NCI-H345 treated with DMSO at 0.1 percent for 48 hours (cell line): Measurements from ENCODE around the gene SDF4.
"Not testable (repeated sequence)": the region's sequence is repeated elsewhere in the genome, so short reads cannot be mapped to it uniquely, and the experiment has no call there.

ENCODE experiments used
- DNase-seq: peaks from one replicate; lab custom pipeline; 2025; ENCODE audit not compliant: unreplicated experiment; lab: John Stamatoyannopoulos, UW

SDF4 gene

DNA sequence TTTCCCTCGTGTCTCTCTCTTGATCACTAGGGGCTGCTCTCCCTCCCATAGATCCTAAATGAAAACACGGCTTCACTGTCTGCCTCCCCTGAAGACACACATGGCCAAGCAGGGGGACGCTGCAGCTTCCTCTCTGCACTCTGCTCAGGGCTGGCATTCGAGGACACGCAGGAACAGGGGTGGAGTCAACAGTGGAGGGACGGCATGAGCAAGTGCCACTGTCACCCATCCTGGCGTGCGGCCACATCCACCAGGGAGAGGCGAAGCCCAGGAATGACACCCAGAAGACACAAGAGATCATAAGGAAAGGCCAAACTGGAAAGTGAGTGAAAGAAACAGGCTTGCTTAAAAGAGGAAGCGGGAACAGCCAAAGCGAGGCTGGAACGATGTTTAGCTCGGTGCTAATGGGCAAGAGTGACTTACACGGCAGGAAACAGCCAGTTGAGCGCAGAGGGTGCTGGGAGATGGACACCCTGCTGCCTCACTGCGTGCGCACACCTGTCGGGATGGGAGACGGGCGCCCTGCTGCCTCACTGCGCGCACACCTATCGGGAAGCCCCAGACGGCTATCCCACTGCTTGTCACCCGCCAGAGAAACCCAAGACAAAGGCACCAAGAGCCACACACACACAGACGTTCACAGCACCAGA, 28.3 kb upstream of the SDF4 start:
- peak; percentile 31 for DNase-seq

DNA sequence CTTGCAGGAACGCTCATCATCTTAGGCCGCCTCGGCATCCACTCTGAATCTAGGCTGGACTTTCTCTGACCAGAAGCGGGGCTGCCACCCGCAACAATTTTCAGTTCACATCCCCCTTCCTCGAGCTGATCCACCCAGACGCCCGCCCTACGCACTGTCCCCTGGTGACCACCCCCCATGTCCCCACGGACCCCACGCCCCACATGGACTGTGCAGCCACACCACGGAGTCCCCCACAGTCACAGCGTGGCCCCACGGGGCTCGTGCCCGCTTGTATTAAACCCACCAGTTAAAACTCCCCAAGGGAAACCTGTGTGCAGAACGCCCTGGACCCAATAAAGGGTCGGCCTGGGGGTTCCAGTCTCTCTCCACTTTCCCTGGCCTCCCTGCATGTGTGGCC, 27.7 kb upstream of the SDF4 start:
- no peak for DNase-seq

DNA sequence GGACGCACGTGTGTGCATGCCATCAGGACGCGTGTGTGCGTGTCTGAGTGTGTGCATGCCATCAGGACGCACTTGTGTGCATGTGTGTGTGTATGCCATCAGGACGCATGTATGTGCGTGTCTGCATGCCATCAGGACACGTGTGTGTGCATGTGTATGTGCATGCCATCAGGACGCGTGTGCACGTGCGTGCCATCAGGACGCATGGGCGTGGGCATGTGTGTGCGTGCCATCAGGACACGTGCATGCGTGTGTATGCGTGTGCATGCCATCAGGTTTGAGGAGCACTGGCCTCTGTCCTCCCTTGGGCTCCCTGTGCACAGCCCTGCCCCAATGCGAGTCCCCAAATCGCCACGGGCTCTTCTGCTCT, 27.3 kb upstream of the SDF4 start:
- no peak for DNase-seq

DNA sequence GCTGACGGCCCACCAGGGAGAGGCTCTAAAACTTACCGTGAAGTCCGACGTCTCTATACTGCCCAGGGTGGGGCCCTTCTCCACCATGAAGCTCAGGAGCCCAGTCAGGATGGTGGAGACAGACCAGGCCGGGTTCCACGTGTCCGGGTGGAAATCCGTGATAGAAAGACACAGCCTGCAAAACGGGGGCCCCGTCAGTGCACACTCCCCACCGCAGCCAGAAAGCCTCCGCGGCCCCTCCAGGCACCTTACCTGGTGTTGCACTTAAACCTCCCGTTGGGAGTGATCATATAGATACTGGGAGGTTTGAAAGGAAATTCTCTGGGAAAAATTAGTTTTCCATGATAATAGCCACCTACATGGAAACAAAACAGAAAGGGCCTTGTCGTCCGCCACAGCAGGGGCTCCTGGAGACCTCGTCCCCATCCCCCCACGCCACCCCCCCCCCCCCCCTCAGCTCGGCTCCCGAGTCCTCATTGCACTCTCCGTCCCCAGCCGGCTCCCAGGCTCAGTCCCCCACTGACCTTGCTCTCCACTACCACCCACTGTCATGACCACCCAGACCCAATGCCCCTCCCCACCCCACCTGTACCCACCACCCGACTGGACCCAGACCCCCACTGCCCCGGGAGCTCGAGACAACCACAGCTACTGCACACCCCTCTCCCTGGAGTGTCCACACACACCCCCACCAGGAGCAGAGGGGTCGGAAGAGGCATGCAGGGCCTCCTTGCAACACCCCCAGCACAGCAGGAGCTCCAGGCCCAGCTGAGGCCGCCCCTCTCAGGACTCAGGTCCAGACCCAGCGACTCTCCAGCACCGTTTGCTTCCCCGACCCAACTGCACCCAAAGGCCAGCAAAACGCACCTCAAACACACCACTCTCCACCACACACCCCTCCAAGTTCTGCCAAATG, 25.4 kb upstream of the SDF4 start:
- DNase-seq, result no peak

DNA sequence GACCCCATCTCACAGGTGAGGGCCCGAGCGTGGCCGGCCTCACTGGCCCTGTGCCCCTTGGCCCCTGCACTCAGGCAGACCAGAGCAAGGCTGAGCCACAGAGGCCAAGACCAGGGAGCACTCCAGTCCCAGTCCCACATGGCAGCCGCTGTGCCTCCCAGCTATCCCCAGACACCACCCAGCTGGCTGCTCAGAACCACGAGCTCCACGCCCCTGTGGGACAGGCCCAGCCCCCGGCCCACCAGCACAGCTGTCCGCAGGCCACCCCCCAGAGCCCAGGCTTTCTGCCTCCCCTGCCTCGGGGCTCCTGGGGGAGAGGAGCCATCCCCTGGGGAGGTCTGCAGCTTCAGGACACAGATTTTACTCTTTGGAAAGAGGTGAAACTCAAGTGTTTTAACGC, 23.8 kb upstream of the SDF4 start:
- DNase-seq, result no peak

DNA sequence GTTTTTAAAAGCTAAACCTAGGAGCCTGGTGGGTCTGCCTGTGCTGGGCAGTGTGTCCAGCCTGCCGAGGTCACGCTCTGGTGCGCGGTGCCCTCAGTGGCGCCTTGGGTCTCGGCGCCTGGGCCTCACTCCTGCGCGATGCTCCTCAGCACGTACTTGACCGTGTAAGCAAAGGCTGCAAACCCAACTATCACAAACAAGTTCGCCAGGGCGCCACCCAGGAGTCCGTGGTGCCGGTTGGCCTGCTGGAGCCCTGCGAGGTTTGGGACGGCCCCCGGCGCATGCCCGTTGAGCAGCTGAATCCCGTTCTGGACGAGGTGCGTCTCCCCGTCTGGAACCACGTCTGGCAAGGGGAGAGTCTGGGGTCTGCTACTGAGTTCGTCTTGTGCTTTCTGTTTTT, 23.3 kb upstream of the SDF4 start:
- no peak for DNase-seq

DNA sequence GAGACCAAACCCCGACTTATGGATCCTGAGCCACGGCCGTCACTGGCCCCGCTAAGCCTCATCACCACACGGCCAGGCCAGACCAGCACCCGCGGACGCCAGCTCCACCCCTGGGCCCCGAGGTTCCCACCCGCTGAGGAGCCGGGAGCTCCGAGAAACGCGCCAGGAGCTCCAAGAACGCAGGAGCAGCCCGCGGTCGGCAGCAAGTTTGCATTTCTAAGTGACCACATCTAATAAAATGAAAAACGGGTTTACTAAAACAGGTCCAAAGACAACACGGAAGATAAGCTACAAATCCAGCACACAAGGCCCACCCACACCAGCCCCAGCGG, 22.8 kb upstream of the SDF4 start:
- DNase-seq, result no peak

DNA sequence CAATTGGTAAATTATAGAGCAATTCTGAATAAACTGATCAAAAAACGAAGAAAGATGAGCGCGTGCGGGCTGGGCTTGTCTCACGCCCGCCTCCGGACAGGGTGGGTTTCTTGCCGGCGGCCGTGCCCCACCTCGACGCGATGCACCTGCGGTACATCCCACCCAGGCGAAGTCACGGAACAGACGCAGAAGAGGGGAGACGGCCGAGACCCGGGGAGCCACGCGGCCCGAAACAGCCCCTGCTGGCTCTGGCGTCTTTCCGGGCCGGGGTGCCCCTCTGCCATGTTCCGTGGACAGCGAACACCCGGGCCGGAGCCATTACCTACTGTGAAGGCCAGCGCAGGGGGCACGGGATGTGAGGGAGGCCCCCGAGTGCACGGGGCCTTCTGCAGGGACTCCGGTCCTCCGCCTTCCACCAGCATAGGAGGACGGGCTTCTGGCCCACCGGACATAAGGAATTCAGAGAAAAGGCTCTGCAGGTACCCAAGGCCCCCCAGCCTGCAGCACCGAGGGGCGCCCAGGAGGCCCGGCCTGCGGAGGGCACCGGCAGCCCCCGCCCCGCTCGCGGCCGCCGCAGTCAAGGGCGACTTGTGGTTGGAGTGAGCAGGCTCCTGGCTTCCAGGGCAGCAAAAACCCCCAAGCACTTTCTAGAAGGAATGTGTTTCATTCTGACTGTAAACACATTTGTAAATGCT, 22.3 kb upstream of the SDF4 start:
- no peak for DNase-seq

DNA sequence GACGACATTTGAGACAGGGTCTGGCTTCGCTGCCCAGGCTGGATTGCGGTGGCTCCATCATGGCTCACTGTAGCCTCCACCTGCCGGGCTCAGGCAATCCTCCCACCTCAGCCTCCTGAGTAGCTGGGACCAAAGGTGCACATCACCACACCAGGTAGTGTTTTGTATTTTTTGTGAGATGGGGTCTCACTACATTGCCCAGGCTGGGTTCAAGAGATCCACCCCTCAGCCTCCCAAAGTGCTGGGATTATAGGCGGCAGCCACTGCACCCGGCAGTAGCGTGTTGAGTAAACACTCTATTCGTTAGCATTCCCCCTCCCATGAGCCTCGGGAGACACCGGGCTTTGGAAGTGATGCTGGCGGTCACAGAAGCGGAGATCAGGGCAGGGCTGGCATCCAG, 21.5 kb upstream of the SDF4 start:
- DNase-seq, result no peak

DNA sequence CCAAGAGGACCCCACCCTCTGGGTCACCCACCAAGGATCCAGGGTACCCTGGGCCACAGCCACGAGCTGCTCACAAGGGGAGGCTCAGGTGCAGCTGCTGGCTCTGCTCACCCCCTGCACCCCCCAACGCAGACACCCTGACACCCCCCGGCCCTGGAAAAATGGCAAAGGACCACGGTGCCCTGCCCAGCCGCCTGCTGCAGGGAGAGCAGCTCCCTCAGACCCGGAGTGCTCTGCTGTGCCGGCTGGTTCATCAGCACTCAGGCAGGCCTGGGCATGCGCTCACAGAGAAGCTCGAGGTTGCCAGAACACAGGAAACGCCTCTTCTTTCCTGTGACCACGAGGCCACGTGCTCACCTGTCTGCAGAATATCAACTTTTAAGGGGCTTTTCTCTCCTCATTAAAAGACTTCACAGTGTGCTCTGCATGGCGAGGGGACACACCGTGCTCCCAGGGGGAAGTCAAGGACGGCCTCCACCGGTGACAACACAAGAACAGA, 19.0 kb upstream of the SDF4 start:
- peak; percentile 60 for DNase-seq

DNA sequence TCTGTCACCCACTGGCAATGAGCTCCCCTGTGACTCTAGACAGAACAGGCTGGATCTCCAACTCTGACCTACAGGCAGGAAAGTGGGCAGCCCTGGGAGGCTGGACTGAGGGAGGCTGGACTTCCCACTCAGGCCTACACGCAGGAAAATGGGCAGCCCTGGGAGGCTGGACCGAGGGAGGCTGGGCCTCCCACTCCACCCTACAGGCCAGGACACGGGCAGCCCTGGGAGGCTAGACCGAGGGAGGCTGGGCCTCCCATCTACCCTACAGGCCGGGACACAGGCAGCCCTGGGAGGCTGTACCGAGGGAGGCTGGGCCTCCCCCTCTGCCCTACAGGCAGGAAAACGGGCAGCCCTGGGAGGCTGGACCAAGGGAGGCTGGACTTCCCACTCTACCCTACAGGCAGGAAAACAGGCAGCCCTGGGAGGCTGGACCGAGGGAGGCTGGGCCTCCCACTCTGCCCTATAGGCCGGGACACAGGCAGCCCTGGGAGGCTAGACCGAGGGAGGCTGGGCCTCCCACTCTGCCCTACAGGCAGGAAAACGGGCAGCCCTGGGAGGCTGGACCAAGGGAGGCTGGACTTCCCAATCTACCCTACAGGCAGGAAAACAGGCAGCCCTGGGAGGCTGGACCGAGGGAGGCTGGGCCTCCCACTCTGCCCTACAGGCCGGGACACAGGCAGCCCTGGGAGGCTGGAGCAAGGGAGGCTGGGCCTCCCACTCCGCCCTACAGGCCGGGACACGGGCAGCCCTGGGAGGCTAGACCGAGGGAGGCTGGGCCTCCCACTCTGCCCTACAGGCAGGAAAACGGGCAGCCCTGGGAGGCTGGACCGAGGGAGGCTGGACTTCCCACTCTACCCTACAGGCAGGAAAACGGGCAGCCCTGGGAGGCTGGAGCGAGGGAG, 16.5 kb upstream of the SDF4 start:
- not testable (repeated sequence) for DNase-seq

DNA sequence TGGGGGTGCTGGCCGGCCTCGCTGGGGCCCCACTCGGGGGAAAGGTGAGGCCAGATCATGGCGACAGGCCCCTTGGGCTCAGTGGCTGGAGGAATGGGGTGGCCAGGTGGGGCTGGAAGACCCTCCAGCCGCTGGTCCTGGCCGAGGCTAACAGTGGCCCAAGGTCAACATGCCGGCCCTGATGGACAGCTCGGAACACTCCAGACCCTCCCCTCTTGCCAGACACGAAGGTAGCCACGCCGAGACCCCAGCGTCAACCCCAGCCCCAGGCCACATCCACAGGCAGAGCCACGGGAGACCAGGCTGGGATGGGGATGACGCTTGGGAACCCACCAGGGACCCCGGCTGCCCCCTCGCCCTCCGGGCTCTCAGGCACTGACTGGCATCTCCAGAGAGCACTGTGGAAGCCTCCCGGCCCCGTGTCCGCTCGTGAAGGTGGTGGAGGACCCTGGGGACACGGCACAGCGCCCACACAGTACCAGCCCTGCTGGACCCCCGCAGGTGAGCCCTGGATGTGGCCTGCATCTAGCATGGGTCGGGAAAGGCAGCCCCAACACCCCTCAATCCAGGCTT, 15.6 kb upstream of the SDF4 start:
- no peak for DNase-seq

DNA sequence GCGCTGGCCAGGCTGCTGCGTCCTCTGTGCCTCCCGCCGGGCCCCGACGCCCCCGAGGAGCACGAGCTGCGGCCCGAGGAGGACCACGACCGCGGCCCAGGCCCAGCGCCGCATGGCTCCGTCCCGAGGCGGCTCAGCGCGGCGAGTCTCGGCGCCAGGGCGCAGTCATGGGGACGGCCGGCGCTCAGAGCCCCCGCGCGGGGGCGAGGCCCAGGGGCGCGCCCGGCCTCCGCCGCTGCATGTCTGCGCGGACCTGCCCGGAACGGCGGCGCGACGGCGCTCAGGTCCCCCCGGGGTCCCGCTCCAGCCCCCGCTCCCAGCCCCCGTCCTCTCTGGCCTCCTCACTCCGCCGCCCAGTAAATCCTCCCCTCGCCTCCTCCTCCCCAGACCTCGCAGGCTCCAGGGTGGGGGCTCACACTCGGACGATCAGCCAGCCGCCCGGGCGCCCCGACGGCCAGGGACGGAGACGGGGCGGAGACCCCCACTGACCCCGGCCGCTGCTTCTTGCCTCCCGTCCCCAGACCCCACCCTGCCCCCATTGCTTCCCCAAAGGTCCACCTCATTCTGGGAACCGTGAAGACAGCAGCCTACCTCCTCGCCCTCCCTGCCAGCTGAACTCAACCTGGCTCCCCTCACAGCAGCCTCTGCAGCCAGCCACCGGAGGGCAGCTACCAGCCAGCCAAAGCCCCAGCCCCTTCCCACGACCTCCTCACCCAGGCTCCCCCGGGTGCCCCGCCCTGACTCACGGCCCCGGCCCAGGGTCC, 15.0 kb upstream of the SDF4 start, which contains the start of gene C1QTNF12:
Gene C1QTNF12, minus strand, starts transcription at position 146 of the 764 bp plus-strand sequence. Its CDS starts 32 bp downstream, at position 114.
- no peak for DNase-seq

DNA sequence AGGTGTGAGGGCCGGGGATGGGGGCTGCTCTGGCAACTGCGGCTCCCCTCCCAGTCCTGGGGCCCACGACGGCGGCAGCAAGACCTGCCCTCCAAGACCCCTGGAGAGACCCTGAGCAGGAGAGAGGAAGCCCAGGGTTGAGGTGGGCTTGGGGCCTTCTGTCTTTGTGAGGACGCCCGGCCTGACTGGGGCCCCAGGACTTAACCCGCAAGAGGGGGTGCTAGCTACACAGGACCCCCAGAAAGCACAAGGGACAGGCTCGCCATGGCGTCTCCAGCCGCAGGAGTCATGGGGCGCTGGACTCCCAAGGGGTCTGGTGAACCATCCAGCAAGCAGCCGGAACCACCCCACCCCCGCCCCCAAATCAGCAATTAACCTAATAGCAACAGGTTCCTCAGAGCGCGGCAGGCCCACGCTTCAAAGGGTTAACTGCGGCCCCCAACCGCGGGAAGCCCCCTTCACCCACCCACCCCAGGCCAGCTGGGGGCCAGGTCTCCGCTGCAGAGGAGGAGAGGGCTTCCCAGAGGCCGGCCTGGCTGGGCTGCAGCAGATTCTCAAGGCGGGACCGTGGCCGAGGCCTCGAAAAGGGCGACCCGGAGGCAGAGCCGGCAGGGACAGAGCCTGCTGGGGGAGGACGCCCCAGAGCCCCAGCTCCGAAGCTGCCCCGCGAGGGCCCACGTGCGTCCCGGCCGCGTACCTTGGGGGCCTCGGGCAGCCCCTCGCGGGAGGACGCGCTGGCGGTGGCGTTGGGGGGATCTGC, 14.2 kb upstream of the SDF4 start:
- no peak for DNase-seq

DNA sequence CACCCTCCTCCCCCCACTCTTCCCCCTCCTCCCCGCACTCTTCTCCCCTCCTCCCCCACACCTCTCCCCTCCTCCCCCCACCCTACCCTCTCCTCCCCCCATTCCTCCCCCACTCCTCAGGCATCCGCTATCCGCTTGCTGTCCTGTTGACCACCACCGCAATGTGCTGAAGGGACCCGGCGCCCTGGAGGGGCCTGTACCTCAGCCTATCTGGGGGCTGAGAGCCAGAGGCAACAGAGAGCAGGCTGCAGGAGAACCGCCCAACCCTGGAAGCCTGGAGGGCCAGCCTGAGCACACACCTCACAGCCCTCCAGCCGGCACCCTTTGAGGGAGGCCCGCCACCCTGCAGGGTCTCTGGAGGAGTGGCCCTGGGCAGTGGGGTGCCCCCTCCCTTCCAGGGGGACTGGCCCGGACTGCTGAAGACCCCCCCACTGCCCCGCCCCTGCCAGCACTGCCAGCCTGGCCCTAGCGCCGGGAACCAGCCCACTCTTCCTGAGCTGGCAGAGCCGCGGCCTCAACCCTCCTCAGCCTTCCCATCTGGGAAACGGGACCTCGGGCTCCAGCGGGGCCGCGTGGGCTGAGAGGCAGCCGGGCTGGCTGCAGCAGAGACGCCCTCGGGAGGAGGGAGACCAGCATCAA, 13.5 kb upstream of the SDF4 start:
- no peak for DNase-seq

DNA sequence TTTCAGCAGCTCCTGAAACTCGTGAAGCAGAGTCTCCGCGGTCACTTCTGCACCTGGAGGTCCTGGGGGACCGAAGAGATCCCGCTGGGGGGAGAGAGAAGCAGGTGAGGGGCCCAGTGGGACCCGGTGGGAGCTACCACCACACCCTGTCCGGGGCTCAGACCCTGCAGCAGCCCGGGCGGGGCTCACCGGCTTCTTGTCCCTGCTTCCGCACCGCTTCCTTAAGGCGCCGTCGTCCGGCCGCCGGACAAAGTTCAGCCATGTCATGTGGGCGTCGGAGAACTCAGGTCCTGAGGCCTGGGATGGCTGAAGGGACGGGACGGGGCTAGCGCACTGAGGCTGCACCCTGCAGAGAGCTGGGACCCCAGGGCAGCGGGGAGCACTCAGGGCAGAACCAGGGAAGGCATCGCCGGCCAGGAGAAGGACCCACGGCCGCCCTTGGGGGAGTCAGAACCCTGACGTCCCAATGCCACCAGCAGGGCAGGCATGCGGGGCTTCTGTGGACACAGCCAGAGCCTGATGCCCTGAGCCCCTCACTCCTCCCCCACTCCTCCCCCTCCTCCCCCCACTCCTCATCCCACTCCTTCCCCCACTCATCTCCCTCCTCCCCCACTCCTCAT, 12.5 kb upstream of the SDF4 start:
- no peak for DNase-seq

DNA sequence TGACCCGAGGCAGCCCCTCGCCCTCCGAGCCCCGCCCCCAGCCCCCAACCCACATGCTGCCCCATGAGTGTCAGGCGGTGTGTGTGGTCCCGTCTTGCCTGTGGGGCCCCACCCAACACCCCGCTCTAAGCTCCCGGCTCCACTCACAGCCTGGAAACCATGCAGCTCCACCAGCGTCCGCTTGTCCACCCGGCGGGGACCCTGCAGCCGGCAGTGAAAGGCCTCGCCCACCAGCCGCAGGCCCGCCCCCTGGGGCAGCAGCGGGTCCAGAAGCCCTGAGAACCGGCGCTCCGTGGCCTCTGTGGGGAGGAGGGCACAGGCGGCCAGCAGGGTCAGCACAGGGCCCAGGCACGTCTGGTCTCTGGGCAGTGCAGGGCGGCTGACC, 12.0 kb upstream of the SDF4 start:
- DNase-seq, result no peak

DNA sequence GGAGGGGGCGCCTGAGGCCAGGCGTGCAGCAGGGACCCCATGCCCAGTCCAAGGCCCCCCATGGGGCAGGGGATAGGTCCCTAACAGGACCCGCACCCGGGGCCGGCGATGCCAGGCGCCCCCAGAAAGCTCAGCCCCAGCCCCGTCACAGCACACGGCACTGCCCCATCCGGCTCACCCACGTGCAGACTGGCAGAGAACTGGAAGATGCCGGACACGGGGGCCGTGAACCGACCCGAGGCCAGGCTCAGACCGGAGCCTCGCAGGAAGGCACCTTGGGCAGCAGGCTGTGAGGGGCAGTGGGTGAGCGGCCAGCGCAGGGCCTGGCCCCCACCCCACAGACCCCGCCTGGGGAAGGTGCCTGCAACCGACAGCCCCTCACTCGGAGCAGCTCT, 11.5 kb upstream of the SDF4 start:
- DNase-seq, result no peak
